Activated naive CD4-positive, alpha-beta T cell treated with anti-CD3 and anti-CD28 coated beads for 36 hours (primary cell): ENCODE data around the gene STK35. TPM values are rescaled to one million over a fixed set of nuclear protein-coding genes. Genes with fewer than 3 reads are reported as not detected.
A peak's percentile ranks its signal among the peaks of the same experiment; 100 is the strongest.

Experiments used
- CTCF ChIA-PET: fragments of 350-600 bp; sonication (Branson Sonifier 250); formaldehyde crosslinking; loops from one replicate; lab custom pipeline; 2021; ENCODE audit warnings: antibody characterized with exemption; lab: Charles Lee
- DNase-seq: peaks from one replicate; pipeline ENCODE4 v3.0.0-alpha.2; 2020
- H3K27ac Mint-ChIP-seq: one replicate; pipeline ENCODE4 v1.8.0; 2021; ENCODE audit warnings: mild to moderate bottlenecking, mixed read lengths
- H3K27me3 Mint-ChIP-seq: one replicate; pipeline ENCODE4 v1.8.0; 2021; ENCODE audit warnings: low read depth, mixed read lengths
- H3K36me3 Mint-ChIP-seq: one replicate; pipeline ENCODE4 v1.8.0; 2021; ENCODE audit warnings: low read depth, mixed read lengths
- H3K4me1 Mint-ChIP-seq: one replicate; pipeline ENCODE4 v1.8.0; 2021; ENCODE audit warnings: low read depth, mixed read lengths
- H3K4me3 Mint-ChIP-seq: one replicate; pipeline ENCODE4 v1.8.0; 2021; ENCODE audit warnings: mild to moderate bottlenecking, moderate library complexity, mixed read lengths
- H3K9me3 Mint-ChIP-seq: one replicate; pipeline ENCODE4 v1.8.0; 2021; ENCODE audit warnings: mixed read lengths
- intact Hi-C: fragments of 100-400 bp; cut with micrococcal nuclease; formaldehyde crosslinking; loops from one replicate; pipeline ENCODE4 v1.15.1; 2023
- total RNA-seq, 2 experiments: library from RNA; stranded (reverse); gene quantifications; one replicate each; pipeline ENCODE4 v1.2.3, GENCODE V29; 2021

Gene STK35
- total RNA-seq, 2 experiments from 2014 or later = 20.5 to 20.9 TPM

- H3K4me3 Mint-ChIP-seq = no peak overlapping the region
Observed at GRCh38 chr20:2109425-2110210, 8.0 kb downstream of the STK35 start.

DNA sequence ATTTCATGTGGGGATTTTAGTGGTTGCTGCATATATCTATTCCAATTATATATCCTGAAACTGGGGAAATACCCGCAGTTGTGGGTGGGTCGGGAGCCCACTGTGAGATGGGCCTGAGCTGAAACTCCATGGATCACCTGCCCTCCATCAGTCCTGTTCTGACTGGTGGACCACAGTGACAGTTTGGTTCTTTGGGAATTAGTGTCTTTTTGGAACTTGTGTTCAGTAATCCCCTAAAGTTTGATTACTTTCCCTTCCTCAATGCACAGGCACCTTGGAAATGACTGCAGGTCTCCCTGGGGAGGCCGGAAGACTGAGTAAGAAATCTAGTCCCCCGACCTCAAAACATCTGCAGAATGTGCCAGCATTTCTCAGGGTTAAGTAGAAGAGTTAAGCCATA lies 11.3 kb downstream of the STK35 start:
- H3K27ac Mint-ChIP-seq = no peak overlapping the region
- intact Hi-C loops = no loop called here
- no peak overlapping the region for H3K4me3 Mint-ChIP-seq
- H3K9me3 Mint-ChIP-seq = no peaks in the 10 kb centered on the region
- H3K36me3 Mint-ChIP-seq = peaks cover 51% of the 10 kb centered on the region
- no peak for DNase-seq
- no peaks in the 10 kb centered on the region for H3K27me3 Mint-ChIP-seq
- CTCF ChIA-PET = interaction anchor here (1.0 to 1.6 kb wide), 3 partner anchors 15 to 105 kb away, joined by 3 read pairs; no protein-coding TSS in a partner anchor
- peaks cover 84% of the 10 kb centered on the region for H3K4me1 Mint-ChIP-seq

More at GRCh38 chr20:2109425-2110210, 8.0 kb downstream of the STK35 start:
- H3K27me3 Mint-ChIP-seq = no peaks in the 10 kb centered on the region
- intact Hi-C loops = loop anchor here (10.0 kb wide), 1 partner anchor 445 kb away; no protein-coding TSS in a partner anchor
- no peak overlapping the region for H3K27ac Mint-ChIP-seq
- CTCF ChIA-PET = no interaction called here
- no peak for DNase-seq
- no peaks in the 10 kb centered on the region for H3K9me3 Mint-ChIP-seq
- H3K36me3 Mint-ChIP-seq = peaks cover 46% of the 10 kb centered on the region
- H3K4me1 Mint-ChIP-seq = peaks cover 87% of the 10 kb centered on the region

- no peak overlapping the region for H3K4me3 Mint-ChIP-seq
- H3K27me3 Mint-ChIP-seq = no peaks in the 10 kb centered on the region
- intact Hi-C loops = no loop called here
- CTCF ChIA-PET = interaction anchor here (1.1 to 1.2 kb wide), 2 partner anchors 9 to 58 kb away, joined by 3 read pairs; no protein-coding TSS in a partner anchor
- peak overlapping the region; percentile 21 for H3K27ac Mint-ChIP-seq
- H3K36me3 Mint-ChIP-seq = peaks cover 55% of the 10 kb centered on the region
- DNase-seq = no peak
- H3K4me1 Mint-ChIP-seq = peaks cover 84% of the 10 kb centered on the region
- H3K9me3 Mint-ChIP-seq = no peaks in the 10 kb centered on the region
Observed at GRCh38 chr20:2114127-2114959, 12.7 kb downstream of the STK35 start.

GRCh38 chr20:2114990-2115681 lies 13.5 kb downstream of the STK35 start:
- Mint-ChIP-seq H3K36me3 (peaks cover 62% of the 10 kb centered on the region), H3K4me1 (peaks cover 85% of the 10 kb centered on the region), H3K27me3 (no peaks in the 10 kb centered on the region), H3K9me3 (no peaks in the 10 kb centered on the region), H3K4me3 (no peak overlapping the region), H3K27ac (no peak overlapping the region)
- DNase-seq = no peak
- intact Hi-C loops = no loop called here
- CTCF ChIA-PET = interaction anchor here (1.2 kb wide), 1 partner anchor 57 kb away, joined by 3 read pairs; no protein-coding TSS in a partner anchor

GRCh38 chr20:2116170-2116940 lies 14.7 kb downstream of the STK35 start:
- no peaks in the 10 kb centered on the region for H3K27me3 Mint-ChIP-seq
- intact Hi-C loops = no loop called here
- no peak for DNase-seq
- H3K9me3 Mint-ChIP-seq = no peaks in the 10 kb centered on the region
- peaks cover 69% of the 10 kb centered on the region for H3K36me3 Mint-ChIP-seq
- H3K27ac Mint-ChIP-seq = no peak overlapping the region
- H3K4me1 Mint-ChIP-seq = peaks cover 86% of the 10 kb centered on the region
- H3K4me3 Mint-ChIP-seq = no peak overlapping the region
- CTCF ChIA-PET = no interaction called here

DNA sequence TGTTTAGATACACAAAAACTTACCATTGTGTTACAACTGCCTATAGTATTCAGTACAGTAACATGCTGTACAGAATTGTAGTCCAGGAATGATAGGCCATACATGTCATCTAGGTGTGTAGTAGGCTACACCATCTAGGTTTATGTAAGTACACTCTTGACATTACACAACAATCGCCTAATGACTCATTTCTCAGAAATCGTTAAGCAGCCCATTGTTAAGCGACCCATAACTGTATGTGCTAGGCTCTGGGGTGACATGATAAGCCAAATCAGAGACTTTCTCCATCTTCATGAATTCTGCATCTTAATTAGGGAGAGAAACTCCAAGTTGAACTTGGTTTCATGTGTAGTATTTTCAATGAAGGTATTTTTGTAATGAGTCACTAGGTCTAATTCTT lies 17.2 kb downstream of the STK35 start:
- H3K4me1 Mint-ChIP-seq = peaks cover 86% of the 10 kb centered on the region
- DNase-seq = peak; percentile 50
- peak overlapping the region; percentile 41 for H3K4me3 Mint-ChIP-seq
- intact Hi-C loops = loop anchor here (1.0 to 2.0 kb wide), 3 partner anchors 16 to 352 kb away; partner anchors contain the start of gene SNRPB
- peak overlapping the region; percentile 94 for H3K27ac Mint-ChIP-seq
- H3K9me3 Mint-ChIP-seq = no peaks in the 10 kb centered on the region
- H3K27me3 Mint-ChIP-seq = no peaks in the 10 kb centered on the region
- CTCF ChIA-PET = interaction anchor here (1.5 kb wide), 1 partner anchor 54 kb away, joined by 3 read pairs; no protein-coding TSS in a partner anchor
- peaks cover 64% of the 10 kb centered on the region for H3K36me3 Mint-ChIP-seq

DNA sequence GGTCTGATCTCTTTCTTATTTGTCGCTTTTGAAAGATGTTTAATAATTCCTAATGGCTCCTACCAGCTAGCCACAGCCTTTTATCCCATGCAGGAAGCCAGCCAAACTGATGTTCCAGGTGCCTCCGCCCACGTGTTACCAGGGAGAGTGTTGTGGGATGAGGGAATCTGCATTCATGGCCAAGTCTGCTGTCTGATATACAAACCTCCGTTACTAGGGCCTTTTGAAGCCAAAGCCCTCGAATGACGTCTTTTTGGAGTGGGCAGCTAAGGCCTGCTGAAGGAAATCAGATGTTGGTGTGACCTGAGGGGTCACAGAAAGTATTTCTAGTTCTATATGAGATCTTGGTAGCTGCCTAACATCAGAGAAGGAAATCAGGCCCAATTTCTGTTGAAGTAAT lies 21.3 kb downstream of the STK35 start:
- CTCF ChIA-PET = interaction anchor here (1.1 kb wide), 1 partner anchor 156 kb away, joined by 5 read pairs; no protein-coding TSS in a partner anchor
- peaks cover 36% of the 10 kb centered on the region for H3K36me3 Mint-ChIP-seq
- H3K27ac Mint-ChIP-seq = no peak overlapping the region
- H3K9me3 Mint-ChIP-seq = no peaks in the 10 kb centered on the region
- H3K4me3 Mint-ChIP-seq = no peak overlapping the region
- DNase-seq = no peak
- intact Hi-C loops = no loop called here
- peaks cover 81% of the 10 kb centered on the region for H3K4me1 Mint-ChIP-seq
- H3K27me3 Mint-ChIP-seq = no peaks in the 10 kb centered on the region

DNA sequence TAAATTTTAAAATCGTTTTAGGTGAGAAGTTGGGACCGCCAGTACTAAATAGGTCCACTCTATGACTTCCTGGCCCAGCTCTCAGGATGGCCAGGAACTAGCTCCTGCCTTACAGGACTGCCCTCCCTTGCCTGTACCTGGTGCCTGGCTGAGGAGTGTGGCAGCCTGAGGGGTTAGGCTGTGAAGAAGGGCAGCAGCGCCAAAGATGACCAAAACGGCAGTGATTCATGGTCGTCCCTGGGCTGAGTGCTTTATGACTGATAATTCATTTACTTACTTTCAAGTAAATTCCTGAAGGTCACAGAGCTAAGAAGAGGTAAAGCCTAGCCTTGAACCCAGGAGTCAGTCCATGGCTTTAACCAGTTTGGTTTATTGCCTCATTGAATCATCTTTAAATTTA lies 22.1 kb downstream of the STK35 start:
- CTCF ChIA-PET = interaction anchor here (1.1 to 1.2 kb wide), 2 partner anchors 10 to 157 kb away, joined by 3 to 5 read pairs; no protein-coding TSS in a partner anchor
- Mint-ChIP-seq H3K4me1 (peaks cover 75% of the 10 kb centered on the region), H3K9me3 (no peaks in the 10 kb centered on the region), H3K27ac (no peak overlapping the region), H3K27me3 (no peaks in the 10 kb centered on the region), H3K4me3 (no peak overlapping the region), H3K36me3 (peaks cover 34% of the 10 kb centered on the region)
- intact Hi-C loops = no loop called here
- DNase-seq = no peak

- no peaks in the 10 kb centered on the region for H3K27me3 Mint-ChIP-seq
- H3K4me3 Mint-ChIP-seq = no peak overlapping the region
- H3K4me1 Mint-ChIP-seq = peaks cover 71% of the 10 kb centered on the region
- no peak for DNase-seq
- no peaks in the 10 kb centered on the region for H3K9me3 Mint-ChIP-seq
- H3K27ac Mint-ChIP-seq = no peak overlapping the region
- CTCF ChIA-PET = interaction anchor here (1.2 to 1.3 kb wide), 2 partner anchors 11 to 48 kb away, joined by 3 to 5 read pairs; no protein-coding TSS in a partner anchor
- H3K36me3 Mint-ChIP-seq = peaks cover 30% of the 10 kb centered on the region
- intact Hi-C loops = no loop called here
Observed at GRCh38 chr20:2124564-2125213, 23.1 kb downstream of the STK35 start.

- no peaks in the 10 kb centered on the region for H3K27me3 Mint-ChIP-seq
Observed at GRCh38 chr20:2125474-2126112, 24.0 kb downstream of the STK35 start.

More at GRCh38 chr20:2125474-2126112, 24.0 kb downstream of the STK35 start:
- Mint-ChIP-seq H3K4me1 (peaks cover 71% of the 10 kb centered on the region), H3K36me3 (peaks cover 22% of the 10 kb centered on the region), H3K9me3 (no peaks in the 10 kb centered on the region), H3K4me3 (no peak overlapping the region), H3K27ac (no peak overlapping the region)
- CTCF ChIA-PET = interaction anchor here (1.3 kb wide), 1 partner anchor 47 kb away, joined by 5 read pairs; no protein-coding TSS in a partner anchor
- DNase-seq = no peak
- intact Hi-C loops = no loop called here
